Measurements from ENCODE around the gene RESP18.
"Not testable (repeated sequence)": the region's sequence is repeated elsewhere in the genome, so short reads cannot be mapped to it uniquely, and the experiment has no call there.

Gene RESP18

DNA sequence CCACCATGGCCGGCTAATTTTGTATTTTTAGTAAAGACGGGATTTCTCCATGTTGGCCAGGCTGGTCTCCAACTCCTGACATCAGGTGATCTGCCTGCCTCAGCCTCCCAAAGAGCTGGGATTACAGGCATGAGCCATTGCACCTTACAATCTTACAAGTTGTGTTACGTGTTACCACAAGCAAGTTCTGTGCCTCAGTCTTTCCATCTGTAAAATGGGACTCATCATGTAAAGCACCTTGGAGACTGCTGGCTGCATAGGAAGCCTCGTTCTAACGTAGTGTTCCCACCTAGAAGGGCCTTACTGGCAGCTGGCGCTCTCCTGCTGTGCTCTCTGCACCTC is 43.4 kb downstream of the RESP18 start:
- no peak for TF ChIP-seq CTCF (conservative IDR thresholded peaks at IDR 0.05; ENCODE audit: low read depth, low read length)
- no peak for DNase-seq (ENCODE audit: low read depth)
- no peak overlapping the region for H3K4me3 ChIP-seq (ENCODE audit: low read depth, low read length)

DNA sequence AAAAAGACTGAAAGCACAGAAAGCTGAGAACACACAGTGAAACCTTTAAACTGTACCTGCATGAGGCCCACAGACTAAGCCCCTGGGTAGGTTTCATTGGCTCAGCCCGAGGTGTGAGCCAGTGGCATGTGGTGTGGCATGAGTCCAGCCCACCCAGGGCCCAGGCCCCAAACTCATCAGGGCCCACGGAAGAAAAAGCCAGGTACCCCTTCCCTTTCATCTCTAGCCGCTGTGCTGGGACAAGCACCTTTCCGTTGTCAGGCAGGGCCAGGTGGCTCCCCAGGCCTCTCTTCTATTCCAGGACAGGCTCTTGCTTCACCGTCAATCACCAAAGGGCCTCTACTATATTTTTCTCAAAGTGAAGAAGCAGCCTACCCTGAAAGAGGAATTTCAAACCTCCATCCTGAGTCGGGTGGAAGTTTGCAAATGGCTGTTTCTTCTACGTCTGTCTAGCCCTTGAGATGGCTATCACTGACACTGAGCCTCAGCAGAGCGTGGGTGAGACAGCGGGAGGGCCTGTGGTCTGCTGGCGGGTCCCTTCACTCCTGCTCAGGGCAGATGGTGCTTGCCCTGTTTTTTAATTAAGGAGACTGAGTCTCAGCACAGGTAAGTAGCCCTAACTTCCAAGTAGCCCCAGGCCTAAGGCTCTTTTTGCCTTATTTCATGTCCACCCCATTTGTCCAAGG is 44.8 kb downstream of the RESP18 start:
- no peak overlapping the region for H3K4me3 ChIP-seq (ENCODE audit: low read depth, low read length)
- DNase-seq (ENCODE audit: low read depth) = no peak
- no peak for TF ChIP-seq CTCF (conservative IDR thresholded peaks at IDR 0.05; ENCODE audit: low read depth, low read length)

GRCh38 chr2:219287116-219287440 is 45.5 kb downstream of the RESP18 start:
- not testable (repeated sequence) for H3K4me3 ChIP-seq (ENCODE audit: low read depth, low read length); DNase-seq (ENCODE audit: low read depth)

GRCh38 chr2:219286436-219287115 is 46.0 kb downstream of the RESP18 start:
- H3K4me3 ChIP-seq (ENCODE audit: low read depth, low read length) = no peak overlapping the region
- no peak for TF ChIP-seq CTCF (conservative IDR thresholded peaks at IDR 0.05; ENCODE audit: low read depth, low read length)
- DNase-seq (ENCODE audit: low read depth) = no peak

DNA sequence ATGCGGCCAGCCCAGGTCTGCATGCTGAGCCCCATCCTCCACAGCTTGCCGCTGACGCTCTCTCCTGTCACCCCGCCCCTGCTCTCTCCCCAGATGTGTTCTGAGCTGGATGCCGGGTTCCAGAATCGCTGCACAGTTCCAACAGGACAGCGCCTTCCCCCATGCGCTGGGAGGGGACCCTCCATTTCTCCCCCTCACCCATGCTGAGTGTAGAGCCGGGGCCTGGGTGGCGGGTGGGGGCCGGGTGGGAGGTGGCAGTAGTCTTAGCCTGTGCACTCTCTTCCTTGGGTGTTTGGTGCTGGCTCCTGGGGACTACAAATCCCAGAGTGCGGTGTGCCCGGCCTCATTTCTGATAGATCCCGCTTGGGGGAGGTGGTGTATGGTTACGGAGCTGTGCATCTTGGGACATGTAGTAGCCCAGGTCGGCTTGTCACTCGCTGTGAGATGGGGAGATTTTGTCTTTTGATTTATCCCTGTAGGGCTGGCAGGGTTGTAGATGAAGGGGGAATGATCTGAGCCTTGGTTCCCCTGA is 46.6 kb downstream of the RESP18 start:
- DNase-seq (ENCODE audit: low read depth) = peak; percentile 83
- no peak overlapping the region for H3K4me3 ChIP-seq (ENCODE audit: low read depth, low read length)
- no peak for TF ChIP-seq CTCF (conservative IDR thresholded peaks at IDR 0.05; ENCODE audit: low read depth, low read length)

DNA sequence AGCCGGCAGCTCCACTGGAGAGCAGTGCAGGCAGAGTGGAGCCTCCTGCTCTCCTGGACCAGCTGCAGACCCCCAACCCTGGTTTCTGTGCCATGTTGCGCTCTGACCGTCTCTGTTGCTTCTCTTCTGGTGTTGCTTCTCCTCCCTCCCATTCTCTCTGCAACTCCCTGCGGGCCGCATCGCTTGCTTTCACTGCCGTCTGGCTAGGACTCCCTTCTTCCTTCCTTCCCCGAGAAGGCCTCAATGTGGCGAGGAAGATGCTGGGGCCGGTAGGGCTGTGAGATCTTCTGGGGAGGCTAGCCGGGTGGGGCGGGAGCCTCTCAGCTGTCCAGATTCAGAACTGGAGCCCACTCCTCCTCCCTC is 47.2 kb downstream of the RESP18 start:
- no peak overlapping the region for H3K4me3 ChIP-seq (ENCODE audit: low read depth, low read length)
- DNase-seq (ENCODE audit: low read depth) = no peak
- no peak for TF ChIP-seq CTCF (conservative IDR thresholded peaks at IDR 0.05; ENCODE audit: low read depth, low read length)

GRCh38 chr2:219284501-219285372 is 47.8 kb downstream of the RESP18 start:
- DNase-seq (ENCODE audit: low read depth) = no peak
- no peak overlapping the region for H3K4me3 ChIP-seq (ENCODE audit: low read depth, low read length)
- no peak for TF ChIP-seq CTCF (conservative IDR thresholded peaks at IDR 0.05; ENCODE audit: low read depth, low read length)
